Lower leg skin (tissue), 4 donors: ENCODE results near the gene TPSAB1. TPM values are rescaled to one million over a fixed set of nuclear protein-coding genes. Genes with fewer than 3 reads are reported as not detected.

Experiments used
- DNase-seq, 2 donors: peaks; one replicate each; pipeline ENCODE4 v3.0.0-alpha.2; 2019; ENCODE audit warnings: low spot score in 2 of 2
- H3K4me3 ChIP-seq: fragments of 200-600 bp; sonication (generic); 2 replicates; pipeline ENCODE4 v1.5.1; 2017; ENCODE audit warnings: mild to moderate bottlenecking, low read depth; ENCODE audit not compliant: poor library complexity, severe bottlenecking
- POLR2A ChIP-seq, 2 donors: fragments of 450-650 bp; IDR thresholded peaks; one replicate each; pipeline ENCODE4 v1.6.1; 2016 to 2017; ENCODE audit warnings: antibody characterized with exemption in 2 of 2, mild to moderate bottlenecking in 1 of 2, moderate library complexity in 1 of 2
- WGBS, 2 donors: methylation state at CpG; one replicate each; pipeline ENCODE4 v1.1.5; 2018; 5-methylcytosine and 5-hydroxymethylcytosine counted together
- intact Hi-C: fragments of 100-400 bp; cut with DNase I; formaldehyde crosslinking; loops from one replicate; pipeline ENCODE4 v1.15.0; 2023; ENCODE audit warnings: low total_unique reads
- total RNA-seq, 4 donors: library from RNA; depleted of rRNA; stranded (reverse); fragments of >200 nt; gene quantifications; one replicate each; pipeline ENCODE4 v1.1.0, GENCODE V29; 2016
- TF ChIP-seq, protein P1 (sequence below), 3 donors: fragments of 450-650 bp; IDR thresholded peaks; one replicate each; pipeline ENCODE4 v1.5.1; 2016; ENCODE audit warnings: antibody characterized with exemption in 3 of 3, mild to moderate bottlenecking in 3 of 3, moderate library complexity in 2 of 3

TPSAB1 gene
- total RNA-seq, 4 donors from 2014 or later = 16.4 to 93.5 (median 29.8) TPM

DNA sequence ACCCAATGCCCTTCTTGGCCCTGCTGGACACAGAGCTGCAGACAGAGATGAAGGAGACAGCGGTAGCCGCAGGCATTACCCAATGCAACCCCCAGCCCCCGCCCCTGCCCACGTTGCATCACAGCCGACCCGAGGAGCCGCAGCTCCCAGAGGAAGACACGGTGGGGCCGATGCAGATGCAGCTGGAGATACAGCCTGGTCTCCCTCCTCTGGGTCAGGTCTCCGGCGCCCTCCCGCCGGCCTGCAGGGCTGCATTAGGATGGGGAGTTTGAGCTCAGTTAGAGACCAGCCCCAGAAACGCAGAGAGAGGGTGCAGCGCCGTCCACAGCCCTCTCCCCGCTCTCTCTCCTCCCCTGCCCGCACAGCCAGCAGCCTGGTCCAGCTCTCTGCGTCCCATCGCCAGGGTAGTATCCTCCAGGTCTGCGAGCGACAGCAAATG lies 49.6 kb downstream of the TPSAB1 start:
- DNase-seq = no peak
- intact Hi-C loops = no loop called here
- 18 to 20% methylated on average over 11 to 21 of the region's 22 CpGs for WGBS, 2 donors
- H3K4me3 ChIP-seq = no peak overlapping the region
- TF ChIP-seq, protein P1, sequence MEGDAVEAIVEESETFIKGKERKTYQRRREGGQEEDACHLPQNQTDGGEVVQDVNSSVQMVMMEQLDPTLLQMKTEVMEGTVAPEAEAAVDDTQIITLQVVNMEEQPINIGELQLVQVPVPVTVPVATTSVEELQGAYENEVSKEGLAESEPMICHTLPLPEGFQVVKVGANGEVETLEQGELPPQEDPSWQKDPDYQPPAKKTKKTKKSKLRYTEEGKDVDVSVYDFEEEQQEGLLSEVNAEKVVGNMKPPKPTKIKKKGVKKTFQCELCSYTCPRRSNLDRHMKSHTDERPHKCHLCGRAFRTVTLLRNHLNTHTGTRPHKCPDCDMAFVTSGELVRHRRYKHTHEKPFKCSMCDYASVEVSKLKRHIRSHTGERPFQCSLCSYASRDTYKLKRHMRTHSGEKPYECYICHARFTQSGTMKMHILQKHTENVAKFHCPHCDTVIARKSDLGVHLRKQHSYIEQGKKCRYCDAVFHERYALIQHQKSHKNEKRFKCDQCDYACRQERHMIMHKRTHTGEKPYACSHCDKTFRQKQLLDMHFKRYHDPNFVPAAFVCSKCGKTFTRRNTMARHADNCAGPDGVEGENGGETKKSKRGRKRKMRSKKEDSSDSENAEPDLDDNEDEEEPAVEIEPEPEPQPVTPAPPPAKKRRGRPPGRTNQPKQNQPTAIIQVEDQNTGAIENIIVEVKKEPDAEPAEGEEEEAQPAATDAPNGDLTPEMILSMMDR (IDR thresholded peaks at IDR 0.05) = no peak
- no peak for TF ChIP-seq POLR2A (IDR thresholded peaks at IDR 0.05)

GRCh38 chr16:1290860-1291575 lies 50.5 kb downstream of the TPSAB1 start:
- TF ChIP-seq, protein P1 (IDR thresholded peaks at IDR 0.05) = no peak
- TF ChIP-seq POLR2A (IDR thresholded peaks at IDR 0.05) = no peak
- WGBS, 2 donors = 45 to 54% methylated on average over 28 to 29 of the region's 29 CpGs
- no peak for DNase-seq
- intact Hi-C loops = no loop called here
- H3K4me3 ChIP-seq = no peak overlapping the region

GRCh38 chr16:1291576-1291974 lies 51.1 kb downstream of the TPSAB1 start:
- TF ChIP-seq, protein P1 (IDR thresholded peaks at IDR 0.05) = no peak
- no peak for TF ChIP-seq POLR2A (IDR thresholded peaks at IDR 0.05)
- DNase-seq = no peak
- WGBS, 2 donors = 44 to 49% methylated on average over 17 of the region's 17 CpGs
- H3K4me3 ChIP-seq = no peak overlapping the region
- intact Hi-C loops = no loop called here

Other genes starting within 250 kb of the TPSAB1 start
- gene SSTR5, start 168.0 kb upstream of the TPSAB1 start, total RNA-seq = under 1 TPM in 1 of 4 donors, not detected in 3; 0.36 TPM
- gene C1QTNF8, start 144.5 kb upstream of the TPSAB1 start, total RNA-seq = not detected
- 100 to 1,000 TPM in 2 of 4 donors, 10 to 100 TPM in 2; 29.3 to 151 (median 72.1) TPM for gene CACNA1H, start 87.6 kb upstream of the TPSAB1 start, total RNA-seq
- gene TPSG1, start 15.4 kb upstream of the TPSAB1 start, total RNA-seq = 1 to 10 TPM in 2 of 4 donors, under 1 TPM in 1, not detected in 1; 0.32 to 1.5 (median 1.1) TPM
- gene TPSB2, start 10.5 kb upstream of the TPSAB1 start, total RNA-seq = 100 to 1,000 TPM in 1 of 4 donors, 10 to 100 TPM in 3; 10.5 to 158 (median 40.1) TPM
- 1 to 10 TPM in 3 of 4 donors, under 1 TPM in 1; 0.93 to 7.1 (median 2.4) TPM for gene TPSD1, start 15.4 kb downstream of the TPSAB1 start, total RNA-seq
- 100 to 1,000 TPM in 1 of 4 donors, 10 to 100 TPM in 3; 42.1 to 138 (median 47.4) TPM for gene UBE2I, start 68.9 kb downstream of the TPSAB1 start, total RNA-seq
- gene BAIAP3, start 92.9 kb downstream of the TPSAB1 start, total RNA-seq = 1 to 10 TPM; 1.5 to 5.4 (median 2.4) TPM
- 100 to 1,000 TPM in 1 of 4 donors, 10 to 100 TPM in 3; 76.8 to 106 (median 90.5) TPM for gene TSR3, start 111.2 kb downstream of the TPSAB1 start, total RNA-seq
- 10 to 100 TPM; 46.5 to 65.7 (median 60.0) TPM for gene GNPTG, start 111.2 kb downstream of the TPSAB1 start, total RNA-seq
- 10 to 100 TPM; 25.7 to 63.4 (median 36.6) TPM for gene UNKL, start 174.0 kb downstream of the TPSAB1 start, total RNA-seq
- gene UQCC4, start 180.0 kb downstream of the TPSAB1 start, total RNA-seq = 10 to 100 TPM; 17.5 to 28.9 (median 21.7) TPM
- not detected for gene PERCC1, start 190.4 kb downstream of the TPSAB1 start, total RNA-seq
- under 1 TPM in 3 of 4 donors, not detected in 1; 0.49 to 0.61 (median 0.52) TPM for gene CCDC154, start 203.9 kb downstream of the TPSAB1 start, total RNA-seq
- gene CLCN7, start 234.3 kb downstream of the TPSAB1 start, total RNA-seq = 100 to 1,000 TPM in 1 of 4 donors, 10 to 100 TPM in 3; 46.3 to 140 (median 72.4) TPM
- not detected for gene PTX4, start 248.2 kb downstream of the TPSAB1 start, total RNA-seq